Measurements from ENCODE around the gene CABP4.

DNA sequence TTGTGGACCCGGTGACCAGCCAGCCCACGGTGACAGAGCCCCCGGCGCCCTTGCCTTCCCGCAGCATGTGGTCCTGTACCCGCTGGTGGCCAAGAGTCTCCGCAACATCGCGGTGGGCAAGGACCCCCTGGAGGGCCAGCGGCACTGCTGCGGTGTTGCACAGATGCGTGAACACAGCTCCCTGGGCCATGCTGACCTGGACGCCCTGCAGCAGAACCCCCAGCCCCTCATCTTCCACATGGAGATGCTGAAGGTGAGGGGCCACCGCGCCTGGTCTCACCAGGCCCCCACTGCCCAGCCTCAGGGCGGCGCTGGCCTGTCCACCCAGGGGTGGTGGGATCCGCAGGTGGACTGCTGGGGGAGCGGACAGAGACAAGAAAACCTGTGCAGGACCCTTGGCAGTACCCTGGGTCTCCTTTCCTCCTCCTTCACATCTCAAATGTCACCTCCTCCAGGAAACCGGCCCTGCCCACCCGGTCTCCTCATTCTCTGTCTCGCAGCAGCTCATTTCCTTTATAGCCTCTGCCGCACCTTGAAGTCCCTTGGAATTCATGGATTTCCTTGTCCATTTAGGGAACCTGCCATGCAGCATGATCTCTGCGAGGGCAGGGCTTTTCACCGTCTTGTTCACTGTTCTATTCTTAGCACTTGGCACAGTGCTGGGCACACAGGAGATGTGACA, 34.2 kb downstream of the CABP4 start:
- TF ChIP-seq, protein P1, sequence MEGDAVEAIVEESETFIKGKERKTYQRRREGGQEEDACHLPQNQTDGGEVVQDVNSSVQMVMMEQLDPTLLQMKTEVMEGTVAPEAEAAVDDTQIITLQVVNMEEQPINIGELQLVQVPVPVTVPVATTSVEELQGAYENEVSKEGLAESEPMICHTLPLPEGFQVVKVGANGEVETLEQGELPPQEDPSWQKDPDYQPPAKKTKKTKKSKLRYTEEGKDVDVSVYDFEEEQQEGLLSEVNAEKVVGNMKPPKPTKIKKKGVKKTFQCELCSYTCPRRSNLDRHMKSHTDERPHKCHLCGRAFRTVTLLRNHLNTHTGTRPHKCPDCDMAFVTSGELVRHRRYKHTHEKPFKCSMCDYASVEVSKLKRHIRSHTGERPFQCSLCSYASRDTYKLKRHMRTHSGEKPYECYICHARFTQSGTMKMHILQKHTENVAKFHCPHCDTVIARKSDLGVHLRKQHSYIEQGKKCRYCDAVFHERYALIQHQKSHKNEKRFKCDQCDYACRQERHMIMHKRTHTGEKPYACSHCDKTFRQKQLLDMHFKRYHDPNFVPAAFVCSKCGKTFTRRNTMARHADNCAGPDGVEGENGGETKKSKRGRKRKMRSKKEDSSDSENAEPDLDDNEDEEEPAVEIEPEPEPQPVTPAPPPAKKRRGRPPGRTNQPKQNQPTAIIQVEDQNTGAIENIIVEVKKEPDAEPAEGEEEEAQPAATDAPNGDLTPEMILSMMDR (conservative IDR thresholded peaks at IDR 0.05 in 1 of 2, IDR thresholded peaks at IDR 0.05 in 1 of 2; ENCODE audit: extremely low read depth in 1 of 2, insufficient read depth in 1 of 2, low read depth in 1 of 2, low read length in 2 of 2) = no peak
- no peak for TF ChIP-seq EZH2 (IDR thresholded peaks at IDR 0.05; ENCODE audit: borderline replicate concordance, low read length)

All from mammary epithelial cell (primary cell).